Heart right ventricle (tissue), 16 donors: ENCODE results near the gene MIER2. TPM values are rescaled to one million over a fixed set of nuclear protein-coding genes. Genes with fewer than 3 reads are reported as not detected.

Experiments
- ATAC-seq, 8 donors: fragments of 200-7000 bp; cut with Tn5 transposase; one replicate each; pipeline ENCODE4 v1.9.1; 2020; ENCODE audit warnings: mild to moderate bottlenecking in 8 of 8, moderate library complexity in 8 of 8, moderate number of reproducible peaks in 1 of 8
- DNase-seq, 2 donors: peaks; one replicate each; pipeline ENCODE4 v3.0.0-alpha.2; 2020
- H3K27ac ChIP-seq, 10 donors: fragments of 200-600 bp; sonication (generic) in 2 of 10; one replicate each; pipeline versions ENCODE4 v1.5.0 to v1.8.0; 2020 to 2022; ENCODE audit warnings: mild to moderate bottlenecking in 3 of 10
- H3K27me3 ChIP-seq, 7 donors: fragments of 200-600 bp; one replicate each; pipeline ENCODE4 v1.8.0; 2021 to 2022; ENCODE audit warnings: mild to moderate bottlenecking in 2 of 7
- H3K36me3 ChIP-seq, 9 donors: fragments of 200-600 bp; sonication (generic) in 1 of 9; one replicate each; pipeline versions ENCODE4 v1.5.0 to v1.8.0; 2020 to 2022; ENCODE audit warnings: mild to moderate bottlenecking in 2 of 9
- H3K4me1 ChIP-seq, 9 donors: fragments of 200-600 bp; sonication (generic) in 1 of 9; one replicate each; pipeline versions ENCODE4 v1.5.0 to v1.8.0; 2020 to 2022; ENCODE audit warnings: mild to moderate bottlenecking in 4 of 9
- H3K4me3 ChIP-seq, 10 donors: fragments of 200-600 bp; sonication (generic) in 2 of 10; one replicate each; pipeline versions ENCODE4 v1.5.0 to v1.8.0; 2020 to 2022; ENCODE audit warnings: mild to moderate bottlenecking in 7 of 10, moderate library complexity in 2 of 10
- H3K9me3 ChIP-seq, 11 donors: fragments of 200-600 bp in 10 of 11; sonication (generic) in 2 of 11; one replicate each; pipeline versions ENCODE4 v1.5.0 to v1.8.0; 2013 to 2022; ENCODE audit warnings: mild to moderate bottlenecking in 2 of 11, control low read depth in 1 of 11, moderate library complexity in 1 of 11
- WGBS, 2 donors: extraction: QIAGEN DNeasy Blood & Tissue Kit; methylation state at CpG; one replicate each; pipeline ENCODE4 v1.1.7; 2013; ENCODE audit warnings: inconsistent platforms in 1 of 2; 5-methylcytosine and 5-hydroxymethylcytosine counted together
- intact Hi-C, 10 donors: fragments of 100-400 bp; cut with DNase I; formaldehyde crosslinking; loops; one replicate each; pipeline versions ENCODE4 v1.11.1 to v1.14.2; 2022
- polyA plus RNA-seq, 2 donors: library from polyadenylated mRNA; stranded (reverse); fragments of 200-250 nt; gene quantifications; one replicate each; pipeline ENCODE4 v1.2.3, GENCODE V29; 2013
- total RNA-seq, 10 donors: library from RNA; stranded (reverse); fragmentation: NEBNext Ultra II Directional in 3 of 10; extraction: Animal tissue kit (Norgen Biotek cat#: 25700) in 3 of 10; gene quantifications; one replicate each; pipeline versions ENCODE4 v1.2.1 to v1.2.4, GENCODE V29; 2021 to 2023
- TF ChIP-seq, protein P1 (sequence below), 9 donors: fragments of 200-600 bp; sonication (generic) in 2 of 9; IDR thresholded peaks; one replicate each; pipeline versions ENCODE4 v1.5.0 to v1.8.0; 2021 to 2022; ENCODE audit warnings: antibody characterized with exemption in 9 of 9, mild to moderate bottlenecking in 5 of 9, moderate library complexity in 1 of 9
- donor health status: Arrhythmogenic right ventricular cardiomyopathy.
- donor health status: ischemic (EF 13 %, LVEDD 7.1; RV severe dilation, severe dysfunction).
- donor health status: healthy with polysubstance abuse.
- donor health status: DM: no; HTN: yes; CAD: no.
- donor health status: DM: no; HTN: no; CAD: no.
- donor health status: ischemic (EF 25% LVEDD 6.9; RV normal size, moderate dysfunction).
- donor health status: ischemic (EF 25% LVEDD 5.7; RV mildly dilated, moderate dysfunction).
- donor health status: healthy.
- donor health status: DM: yes; HTN: yes; CAD: no.
- donor health status: Ischemic cardiomyopathy.
- donor health status: ischemic (EF 35%, LVEDD 5.7; RV mildly dilated, moderate dysfunction).
- donor health status: nonischemic (EF 11% LVEDD 7.7; RV severe dilation, severe dysfunction).
- donor health status: DM: yes; HTN: yes; CAD: no.
- donor health status: PGD.
- donor health status: ischemic (EF 29% LVEDD 5.4; RV normal size, mild dysfunction).
- donor health status: nonischemic (EF 23%, LVEDD 6.1; RV moderate dilation, normal function).

The MIER2 gene
- total and polyA plus RNA-seq, 12 donors, result 11.1 to 34.6 (median 17.6) TPM

DNA sequence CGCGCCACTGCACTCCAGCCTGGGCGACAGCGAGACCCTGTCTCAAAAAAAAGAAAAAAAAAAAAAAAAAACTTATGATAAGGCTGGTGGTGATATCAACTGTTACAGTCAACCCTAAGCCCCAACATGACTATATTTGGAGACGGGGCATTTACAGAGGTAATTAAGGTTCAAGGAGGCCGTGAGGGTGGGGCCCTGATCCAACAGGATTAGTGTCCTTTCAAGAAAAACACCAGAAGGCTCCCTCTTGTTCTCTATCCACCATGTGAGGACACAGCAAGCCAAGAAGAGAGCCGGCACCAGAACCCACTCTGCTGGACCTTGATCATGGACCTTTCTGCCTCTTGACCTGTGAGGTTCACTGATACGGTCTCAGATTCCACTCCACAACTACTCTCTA lies 14.1 kb downstream of the MIER2 start:
- H3K9me3 ChIP-seq, result peaks cover 0 to 26% (median 0%) of the 10 kb centered on the region in 11 donors
- WGBS, 2 donors, result 96 to 98% methylated on average over 8 of the region's 8 CpGs
- TF ChIP-seq, protein P1, sequence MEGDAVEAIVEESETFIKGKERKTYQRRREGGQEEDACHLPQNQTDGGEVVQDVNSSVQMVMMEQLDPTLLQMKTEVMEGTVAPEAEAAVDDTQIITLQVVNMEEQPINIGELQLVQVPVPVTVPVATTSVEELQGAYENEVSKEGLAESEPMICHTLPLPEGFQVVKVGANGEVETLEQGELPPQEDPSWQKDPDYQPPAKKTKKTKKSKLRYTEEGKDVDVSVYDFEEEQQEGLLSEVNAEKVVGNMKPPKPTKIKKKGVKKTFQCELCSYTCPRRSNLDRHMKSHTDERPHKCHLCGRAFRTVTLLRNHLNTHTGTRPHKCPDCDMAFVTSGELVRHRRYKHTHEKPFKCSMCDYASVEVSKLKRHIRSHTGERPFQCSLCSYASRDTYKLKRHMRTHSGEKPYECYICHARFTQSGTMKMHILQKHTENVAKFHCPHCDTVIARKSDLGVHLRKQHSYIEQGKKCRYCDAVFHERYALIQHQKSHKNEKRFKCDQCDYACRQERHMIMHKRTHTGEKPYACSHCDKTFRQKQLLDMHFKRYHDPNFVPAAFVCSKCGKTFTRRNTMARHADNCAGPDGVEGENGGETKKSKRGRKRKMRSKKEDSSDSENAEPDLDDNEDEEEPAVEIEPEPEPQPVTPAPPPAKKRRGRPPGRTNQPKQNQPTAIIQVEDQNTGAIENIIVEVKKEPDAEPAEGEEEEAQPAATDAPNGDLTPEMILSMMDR (IDR thresholded peaks at IDR 0.05), result no peak
- no peak overlapping the region for H3K4me3 ChIP-seq
- H3K36me3 ChIP-seq, result peaks cover 0 to 87% (median 60%) of the 10 kb centered on the region in 9 donors
- peaks cover 0 to 9% (median 0%) of the 10 kb centered on the region in 9 donors for H3K4me1 ChIP-seq
- H3K27ac ChIP-seq, result no peak overlapping the region
- intact Hi-C loops, result no loop called here
- H3K27me3 ChIP-seq, result no peaks in the 10 kb centered on the region
- no peak for DNase-seq
- ATAC-seq, result no peak

DNA sequence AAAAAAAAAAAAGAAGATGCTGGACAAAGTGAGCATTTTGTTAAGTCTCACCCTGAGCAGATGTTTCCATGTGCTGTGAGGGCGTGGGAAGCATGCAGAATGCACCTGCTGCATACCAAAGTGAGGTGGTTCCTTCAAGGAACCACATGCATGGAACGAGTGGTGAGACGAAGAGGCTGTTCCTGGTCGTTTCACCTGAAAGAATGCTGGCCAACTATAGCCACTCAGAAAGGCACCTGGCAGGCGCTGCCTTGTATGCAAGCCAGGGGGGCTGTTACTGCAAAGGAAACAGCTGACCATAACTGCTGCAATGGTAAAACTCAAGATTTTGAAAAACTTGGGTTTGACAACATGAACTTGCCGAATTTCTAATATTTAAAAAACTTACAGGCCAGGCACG lies 14.7 kb downstream of the MIER2 start:
- no peaks in the 10 kb centered on the region for H3K27me3 ChIP-seq
- H3K27ac ChIP-seq, result no peak overlapping the region
- intact Hi-C loops, result no loop called here
- H3K36me3 ChIP-seq, result peaks cover 0 to 87% (median 67%) of the 10 kb centered on the region in 9 donors
- ATAC-seq (no peak), DNase-seq (no peak)
- peaks cover 0 to 12% (median 0%) of the 10 kb centered on the region in 9 donors for H3K4me1 ChIP-seq
- WGBS, 2 donors, result 97 to 99% methylated on average over 7 of the region's 7 CpGs
- H3K4me3 ChIP-seq, result no peak overlapping the region
- H3K9me3 ChIP-seq, result peaks cover 0 to 26% (median 0%) of the 10 kb centered on the region in 11 donors
- TF ChIP-seq, protein P1 (IDR thresholded peaks at IDR 0.05), result no peak

DNA sequence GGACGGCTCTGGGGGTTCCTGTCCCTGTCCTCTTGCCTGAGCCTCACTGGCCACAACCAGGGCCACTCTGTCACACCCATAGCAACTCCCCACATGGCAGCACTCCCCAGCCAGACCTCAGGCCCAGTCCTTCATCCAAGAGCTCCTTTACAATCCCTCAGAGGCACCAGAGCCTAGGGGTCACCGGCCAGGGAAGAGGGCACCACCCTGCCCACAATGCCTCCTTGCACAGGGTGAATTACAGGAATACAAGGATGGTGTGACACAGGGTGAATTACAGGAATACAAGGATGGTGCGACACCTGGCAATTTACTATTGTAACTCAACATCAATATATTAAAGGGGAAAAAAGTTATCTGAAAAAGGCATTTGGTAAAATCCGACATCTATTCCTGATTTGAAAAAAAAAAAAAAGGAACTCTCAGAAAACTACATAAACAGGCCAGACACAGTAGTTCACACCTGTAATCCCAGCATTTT lies 16.5 kb downstream of the MIER2 start:
- TF ChIP-seq, protein P1 (IDR thresholded peaks at IDR 0.05), result no peak
- 86 to 96% methylated on average over 4 of the region's 4 CpGs for WGBS, 2 donors
- DNase-seq, result no peak
- Histone ChIP-seq H3K9me3 (peaks cover 0 to 26% (median 0%) of the 10 kb centered on the region in 11 donors), H3K27me3 (no peaks in the 10 kb centered on the region), H3K36me3 (peaks cover 0 to 85% (median 65%) of the 10 kb centered on the region in 9 donors), H3K27ac (no peak overlapping the region), H3K4me1 (peaks cover 0 to 12% (median 0%) of the 10 kb centered on the region in 9 donors), H3K4me3 (no peak overlapping the region)
- intact Hi-C loops, result no loop called here
- ATAC-seq, result no peak

DNA sequence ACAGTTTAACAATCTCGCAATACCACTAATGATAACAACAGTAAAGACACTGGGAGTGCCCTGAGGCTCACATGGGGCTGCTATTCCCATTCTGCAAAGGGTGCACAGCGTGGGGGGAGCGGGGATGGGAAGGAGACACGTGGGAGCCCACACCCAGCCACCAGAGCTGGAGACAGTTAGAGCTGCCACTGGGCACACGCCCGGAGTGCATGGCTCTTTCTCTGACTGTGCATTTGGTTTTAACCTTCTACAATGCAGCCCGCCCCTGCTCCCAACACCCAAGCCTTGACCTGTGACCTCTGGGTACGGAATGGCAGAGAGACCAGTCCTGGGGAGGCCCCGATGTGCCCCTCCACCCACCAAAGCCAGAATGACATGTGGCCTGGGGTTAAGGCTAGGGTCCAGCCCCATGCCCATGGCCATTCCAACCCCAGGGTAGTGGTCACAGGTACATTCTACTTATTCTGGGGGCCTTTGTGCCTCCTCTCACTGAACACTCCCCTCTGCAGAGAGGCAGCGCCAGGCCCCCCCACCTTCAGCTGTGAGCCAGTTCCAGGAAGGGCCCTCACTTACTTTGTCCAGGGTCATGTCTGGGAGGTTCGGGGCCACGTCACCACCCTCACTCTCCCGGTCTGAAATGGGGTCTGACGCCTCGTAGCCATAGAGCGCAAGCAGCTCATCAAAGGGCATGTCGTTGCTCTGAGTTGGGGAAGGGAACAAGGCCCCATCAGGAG lies 17.1 kb downstream of the MIER2 start:
- DNase-seq (no peak), ATAC-seq (no peak)
- TF ChIP-seq, protein P1 (IDR thresholded peaks at IDR 0.05), result no peak
- H3K27ac ChIP-seq, result no peak overlapping the region
- 98% methylated on average over 17 of the region's 17 CpGs for WGBS, 2 donors
- H3K27me3 ChIP-seq, result no peaks in the 10 kb centered on the region
- H3K36me3 ChIP-seq, result peaks cover 0 to 90% (median 65%) of the 10 kb centered on the region in 9 donors
- H3K9me3 ChIP-seq, result peaks cover 0 to 26% (median 0%) of the 10 kb centered on the region in 11 donors
- intact Hi-C loops, result no loop called here
- peaks cover 0 to 12% (median 0%) of the 10 kb centered on the region in 9 donors for H3K4me1 ChIP-seq
- no peak overlapping the region for H3K4me3 ChIP-seq
